HG02840 (cell line): Measurements from ENCODE around the gene AAK1.

ENCODE experiments used
- ATAC-seq: cut with Tn5 transposase; IDR thresholded peaks from one replicate; pipeline ENCODE4 v1.9.1; 2021; ENCODE audit warnings: mild to moderate bottlenecking, moderate library complexity, moderate number of reproducible peaks; ENCODE audit not compliant: unreplicated experiment, low FRiP score

Gene AAK1

DNA sequence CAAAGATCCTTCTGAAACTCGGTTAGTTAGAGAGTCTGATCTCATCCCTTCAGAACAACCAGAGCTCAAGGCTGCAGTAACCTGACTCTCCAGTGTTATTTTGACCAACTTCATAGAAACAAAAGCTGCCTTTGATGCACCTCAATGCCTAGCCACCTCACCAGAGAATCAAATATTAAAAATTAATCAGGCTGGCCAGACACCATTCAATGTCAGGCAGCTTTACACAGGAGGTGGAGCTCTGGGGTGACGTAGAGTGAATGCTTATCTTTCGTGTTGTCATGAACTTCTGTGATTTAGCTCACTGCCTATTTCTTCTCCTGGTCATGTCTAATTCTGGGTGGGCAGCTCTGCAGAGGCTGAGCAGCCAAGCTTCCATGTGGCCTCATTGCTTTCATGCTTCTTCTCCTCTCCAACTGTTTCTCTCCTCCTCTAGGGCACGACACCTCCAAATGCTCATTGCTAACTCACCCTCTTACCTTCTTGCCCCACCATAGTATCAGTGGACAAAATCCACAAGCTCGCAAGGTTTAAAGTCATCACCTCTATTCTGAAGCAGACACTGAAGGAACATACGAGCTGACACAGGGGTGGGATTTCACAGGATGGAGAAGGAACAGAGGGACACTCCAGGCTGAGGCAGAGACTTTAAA lies 39.4 kb downstream of the AAK1 start:
- no peak for ATAC-seq

GRCh38 chr2:69603146-69603743 lies 40.3 kb downstream of the AAK1 start:
- ATAC-seq: no peak

DNA sequence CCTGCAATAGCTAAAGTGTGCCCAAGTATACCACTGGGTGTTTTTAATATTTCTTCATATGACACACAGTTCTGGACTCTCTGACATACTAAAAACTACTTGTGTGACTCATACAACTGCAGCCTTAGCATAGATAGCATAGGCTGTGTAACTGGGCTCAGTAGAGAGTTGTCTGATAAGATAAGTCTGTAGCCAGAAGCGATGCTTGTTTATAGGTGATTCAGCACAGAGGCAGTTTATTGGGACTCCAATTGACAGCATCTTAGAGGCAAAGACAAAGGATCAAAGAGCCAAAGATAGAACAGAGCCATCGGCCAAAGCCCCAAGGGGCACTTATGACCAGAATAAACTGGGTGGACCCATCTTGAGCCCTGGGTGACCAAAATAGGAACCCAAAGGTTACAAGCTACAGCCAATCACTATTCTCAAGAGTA lies 42.3 kb downstream of the AAK1 start:
- ATAC-seq: no peak

DNA sequence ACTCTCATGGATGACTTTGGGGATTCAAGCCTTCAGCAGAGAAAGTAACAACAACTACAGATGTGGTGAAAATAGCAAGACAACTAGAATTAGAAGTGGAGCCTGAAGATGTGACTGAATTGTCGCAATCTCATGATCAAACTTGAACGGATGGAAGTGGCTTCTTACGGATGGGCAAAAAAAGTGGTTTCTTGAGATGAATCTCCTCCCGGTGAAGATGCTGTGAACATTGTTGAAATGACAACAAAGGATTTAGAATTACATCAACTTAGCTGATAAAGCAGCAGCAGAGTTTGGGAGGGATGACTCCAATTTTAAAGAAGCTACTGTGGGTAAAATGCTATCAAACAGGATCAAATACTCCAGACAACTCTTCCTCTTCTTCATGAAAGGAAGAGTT lies 43.1 kb downstream of the AAK1 start:
- no peak for ATAC-seq

- no peak for ATAC-seq
Measured at GRCh38 chr2:69597843-69598610, 45.5 kb downstream of the AAK1 start.

GRCh38 chr2:69597105-69597504 lies 46.4 kb downstream of the AAK1 start:
- ATAC-seq: no peak

GRCh38 chr2:69594341-69594740 lies 49.2 kb downstream of the AAK1 start:
- ATAC-seq: no peak

- no peak for ATAC-seq
Measured at GRCh38 chr2:69592511-69592910, 51.0 kb downstream of the AAK1 start.

GRCh38 chr2:69589973-69590652 lies 53.4 kb downstream of the AAK1 start:
- no peak for ATAC-seq

DNA sequence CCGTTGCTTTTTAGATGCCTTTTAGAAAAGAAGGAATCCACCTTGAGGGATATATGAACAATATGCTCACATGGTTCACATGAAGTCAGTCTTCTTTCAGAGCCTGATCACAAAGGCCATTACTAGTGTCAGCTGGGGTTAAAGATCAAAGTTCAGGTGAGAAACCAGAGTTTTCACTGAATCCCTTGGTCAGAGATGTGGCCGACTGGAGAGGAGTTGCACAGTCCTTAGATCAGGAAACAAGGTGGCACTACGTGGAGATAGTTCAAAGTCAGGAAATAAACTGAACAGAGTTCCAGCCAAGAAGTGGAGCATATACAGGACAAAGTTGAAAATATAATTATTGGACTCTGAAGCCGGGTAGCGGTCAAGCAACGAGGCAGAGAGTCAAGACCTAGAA lies 54.6 kb downstream of the AAK1 start:
- no peak for ATAC-seq

DNA sequence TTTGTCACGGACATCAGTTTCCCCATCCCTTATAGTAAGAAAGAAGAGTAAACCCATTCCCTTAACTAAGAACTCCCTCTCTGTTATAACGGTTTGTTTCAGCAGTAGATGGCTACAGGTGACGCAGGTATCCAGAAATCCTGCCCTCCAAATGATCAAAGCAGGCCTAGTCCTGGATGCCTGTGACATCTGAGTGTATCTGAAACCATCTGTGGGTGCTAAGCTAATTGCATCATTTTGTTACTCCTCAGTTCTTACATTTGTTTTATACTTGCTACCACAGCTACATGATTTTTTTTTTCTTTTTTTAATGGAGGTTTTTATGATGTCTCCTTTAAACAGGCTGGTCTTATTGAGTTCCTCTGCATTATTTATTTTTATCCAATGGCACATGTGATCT lies 55.1 kb downstream of the AAK1 start:
- ATAC-seq: no peak

- ATAC-seq: no peak
Measured at GRCh38 chr2:69585855-69586555, 57.5 kb downstream of the AAK1 start.

DNA sequence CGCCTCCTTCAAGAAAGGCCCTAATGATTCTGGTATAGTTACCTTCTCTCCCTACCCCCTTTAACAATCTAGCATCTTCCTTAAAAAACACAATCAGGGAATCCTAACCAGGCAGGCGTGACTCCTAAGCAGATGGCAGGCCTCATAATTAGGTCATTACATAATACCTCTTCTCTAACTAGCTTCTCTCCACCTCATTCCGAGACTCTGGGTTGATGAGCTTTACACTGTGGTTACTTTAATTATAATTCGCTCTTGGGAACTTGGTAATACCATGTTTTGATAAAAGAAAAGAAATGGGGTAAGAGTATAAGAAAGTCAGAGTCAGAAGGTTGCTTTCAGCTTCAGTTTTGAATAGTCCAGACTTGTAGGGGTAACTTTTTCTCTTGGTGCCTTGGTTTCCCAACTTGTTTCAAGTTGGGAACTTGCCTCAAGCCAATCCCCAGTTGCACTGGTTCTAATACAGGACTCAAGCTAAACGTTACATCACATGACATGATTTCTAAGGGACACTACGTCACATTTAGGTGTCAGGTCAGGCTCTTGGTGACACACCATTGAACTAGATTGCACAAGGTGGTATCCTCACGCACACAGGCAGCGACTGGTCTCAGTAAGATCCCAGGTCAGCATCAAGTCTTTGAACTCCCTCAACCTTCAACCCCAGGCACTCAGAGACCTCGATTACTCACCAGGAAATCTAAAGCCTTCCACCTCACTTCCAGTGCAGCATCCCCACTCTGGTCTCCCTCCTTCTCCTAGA lies 59.2 kb downstream of the AAK1 start:
- no peak for ATAC-seq

GRCh38 chr2:69583321-69583833 lies 60.2 kb downstream of the AAK1 start:
- no peak for ATAC-seq

- no peak for ATAC-seq
Measured at GRCh38 chr2:69582582-69583176, 60.9 kb downstream of the AAK1 start.

- no peak for ATAC-seq
Measured at GRCh38 chr2:69581774-69582581, 61.6 kb downstream of the AAK1 start.

GRCh38 chr2:69580486-69580885 lies 63.1 kb downstream of the AAK1 start:
- no peak for ATAC-seq

GRCh38 chr2:69579536-69579935 lies 64.0 kb downstream of the AAK1 start:
- ATAC-seq: no peak

GRCh38 chr2:69578198-69578540 lies 65.4 kb downstream of the AAK1 start:
- ATAC-seq: no peak
